Fibroblast of lung (primary cell): Measurements from ENCODE around the gene PDE3B. TPM values are rescaled to one million over a fixed set of nuclear protein-coding genes. Genes with fewer than 3 reads are reported as not detected.

Experiments
- DNase-seq, 2 donors: peaks; one replicate each; pipeline versions ENCODE4 v3.0.0 to v3.0.0-alpha.2; 2010; ENCODE audit warnings: low read depth in 2 of 2
- H2AFZ ChIP-seq: 2 replicates; pipeline ENCODE4 v1.5.1; 2012; ENCODE audit warnings: low read length, control low read depth, inconsistent platforms
- H3K27ac ChIP-seq: 2 replicates; pipeline ENCODE4 v1.5.1; 2011; ENCODE audit warnings: low read length, control low read depth; ENCODE audit not compliant: insufficient read depth
- H3K27me3 ChIP-seq: 2 replicates; pipeline ENCODE4 v1.5.1; 2011; ENCODE audit warnings: mild to moderate bottlenecking, low read length; ENCODE audit not compliant: control insufficient read depth, insufficient read depth
- H3K36me3 ChIP-seq: 2 replicates; pipeline ENCODE4 v1.5.1; 2011; ENCODE audit warnings: low read length; ENCODE audit not compliant: control insufficient read depth, insufficient read depth
- H3K4me1 ChIP-seq: 2 replicates; pipeline ENCODE4 v1.5.1; 2011; ENCODE audit warnings: low read length; ENCODE audit not compliant: control insufficient read depth, insufficient read depth; ENCODE audit errors: extremely low read depth
- H3K4me2 ChIP-seq: 2 replicates; pipeline ENCODE4 v1.5.1; 2011; ENCODE audit warnings: low read length, control low read depth; ENCODE audit not compliant: insufficient read depth; ENCODE audit errors: extremely low read depth
- H3K4me3 ChIP-seq, 4 experiments: fragments of 200-600 bp in 1 of 4; sonication (generic) in 1 of 4; replicated peaks in 1 of 4; 2 replicates each; pipeline ENCODE4 v1.5.1; 2011 to 2016; ENCODE audit warnings: low read length in 4 of 4, low read depth in 3 of 4, mild to moderate bottlenecking in 3 of 4, control low read depth in 2 of 4, inconsistent platforms in 1 of 4, mixed read lengths in 1 of 4; ENCODE audit not compliant: insufficient read depth in 1 of 4; ENCODE audit errors: control extremely low read depth in 1 of 4
- H3K79me2 ChIP-seq: 2 replicates; pipeline ENCODE4 v1.5.1; 2012; ENCODE audit warnings: mild to moderate bottlenecking, low read length, inconsistent platforms; ENCODE audit not compliant: control insufficient read depth, insufficient read depth
- H3K9ac ChIP-seq: 2 replicates; pipeline ENCODE4 v1.5.1; 2011; ENCODE audit warnings: mild to moderate bottlenecking, low read length, control low read depth; ENCODE audit not compliant: insufficient read depth
- H3K9me3 ChIP-seq: 2 replicates; pipeline ENCODE4 v1.5.1; 2012; ENCODE audit warnings: low read depth, low read length; ENCODE audit not compliant: control insufficient read depth, insufficient read depth
- H4K20me1 ChIP-seq: 2 replicates; pipeline ENCODE4 v1.5.1; 2011; ENCODE audit warnings: low read length; ENCODE audit not compliant: control insufficient read depth, insufficient read depth; ENCODE audit errors: extremely low read depth
- EZH2 ChIP-seq: IDR thresholded peaks from 2 replicates; pipeline ENCODE4 v1.5.1; 2012; ENCODE audit warnings: low read length, control low read depth, mild to moderate bottlenecking; ENCODE audit errors: missing control alignments
- polyA plus RNA-seq, 2 donors: library from polyadenylated mRNA; depleted of rRNA in 1 of 2; stranded (reverse) in 1 of 2; unstranded in 1 of 2; fragments of >200 nt; gene quantifications; 2 replicates each; pipeline ENCODE4 v1.2.1, GENCODE V29; 2011 to 2012; ENCODE audit warnings: missing spikeins in 1 of 2
- total RNA-seq: library from RNA; depleted of rRNA; stranded (reverse); fragments of >200 nt; gene quantifications from 2 replicates; pipeline ENCODE4 v1.2.1, GENCODE V29; 2014
- TF ChIP-seq, protein P1 (sequence below), 2 donors: IDR thresholded peaks in 1 of 2; conservative IDR thresholded peaks in 1 of 2; 1 replicate in 1 of 2; 2 replicates in 1 of 2; pipeline ENCODE4 v1.5.1; 2011 to 2012; ENCODE audit warnings: low read length in 2 of 2, control low read depth in 1 of 2, inconsistent platforms in 1 of 2, low read depth in 1 of 2, mild to moderate bottlenecking in 1 of 2

The PDE3B gene
- total and polyA plus RNA-seq, 2 donors (not counting 1 experiment from before 2014, with no cell fraction given) = 0.43 to 11.2 TPM

- no peak for DNase-seq
- no peaks in the 10 kb centered on the region for H3K79me2 ChIP-seq
- H3K4me3 ChIP-seq = no peak overlapping the region
- no peaks in the 10 kb centered on the region for H4K20me1 ChIP-seq
- no peaks in the 10 kb centered on the region for H3K4me1 ChIP-seq
- H3K4me2 ChIP-seq = no peak overlapping the region
- H3K9me3 ChIP-seq = no peaks in the 10 kb centered on the region
- no peak overlapping the region for H3K27ac ChIP-seq
- H2AFZ ChIP-seq = no peak overlapping the region
- no peak overlapping the region for H3K9ac ChIP-seq
- H3K27me3 ChIP-seq = no peaks in the 10 kb centered on the region
- TF ChIP-seq, protein P1, sequence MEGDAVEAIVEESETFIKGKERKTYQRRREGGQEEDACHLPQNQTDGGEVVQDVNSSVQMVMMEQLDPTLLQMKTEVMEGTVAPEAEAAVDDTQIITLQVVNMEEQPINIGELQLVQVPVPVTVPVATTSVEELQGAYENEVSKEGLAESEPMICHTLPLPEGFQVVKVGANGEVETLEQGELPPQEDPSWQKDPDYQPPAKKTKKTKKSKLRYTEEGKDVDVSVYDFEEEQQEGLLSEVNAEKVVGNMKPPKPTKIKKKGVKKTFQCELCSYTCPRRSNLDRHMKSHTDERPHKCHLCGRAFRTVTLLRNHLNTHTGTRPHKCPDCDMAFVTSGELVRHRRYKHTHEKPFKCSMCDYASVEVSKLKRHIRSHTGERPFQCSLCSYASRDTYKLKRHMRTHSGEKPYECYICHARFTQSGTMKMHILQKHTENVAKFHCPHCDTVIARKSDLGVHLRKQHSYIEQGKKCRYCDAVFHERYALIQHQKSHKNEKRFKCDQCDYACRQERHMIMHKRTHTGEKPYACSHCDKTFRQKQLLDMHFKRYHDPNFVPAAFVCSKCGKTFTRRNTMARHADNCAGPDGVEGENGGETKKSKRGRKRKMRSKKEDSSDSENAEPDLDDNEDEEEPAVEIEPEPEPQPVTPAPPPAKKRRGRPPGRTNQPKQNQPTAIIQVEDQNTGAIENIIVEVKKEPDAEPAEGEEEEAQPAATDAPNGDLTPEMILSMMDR (conservative IDR thresholded peaks at IDR 0.05 in 1 of 2, IDR thresholded peaks at IDR 0.05 in 1 of 2; ENCODE audit: low read depth in 1 of 2, low read length in 2 of 2) = no peak
- no peak for TF ChIP-seq EZH2
- H3K36me3 ChIP-seq = no peaks in the 10 kb centered on the region
Measured at GRCh38 chr11:14698771-14699170, 55.2 kb downstream of the PDE3B start.

DNA sequence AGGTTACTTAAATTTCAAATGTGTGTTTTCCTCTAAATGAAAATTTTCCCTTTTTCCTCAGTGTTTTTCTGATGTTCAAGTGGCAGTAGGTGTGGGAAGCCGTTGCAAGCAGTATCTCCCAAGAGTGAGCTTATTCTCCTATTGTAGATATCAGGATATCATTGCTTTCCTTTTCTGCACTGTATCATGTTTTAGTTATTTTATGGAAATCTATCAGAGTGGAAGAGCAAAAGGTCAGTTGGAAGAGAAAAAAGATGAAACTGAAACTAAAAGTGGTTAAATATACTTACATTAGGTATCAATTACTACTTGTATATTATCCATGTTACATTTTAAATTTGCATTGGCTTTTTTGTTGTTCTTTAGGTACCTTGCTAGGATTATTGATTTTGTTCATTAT lies 57.0 kb downstream of the PDE3B start:
- Histone ChIP-seq H3K9me3 (no peaks in the 10 kb centered on the region), H3K27ac (no peak overlapping the region), H3K27me3 (no peaks in the 10 kb centered on the region), H3K4me3 (peak overlapping the region in 2 of 4 experiments; percentile 14 to 29), H3K79me2 (no peaks in the 10 kb centered on the region), H3K9ac (no peak overlapping the region), H3K4me1 (no peaks in the 10 kb centered on the region), H3K4me2 (peak overlapping the region; percentile 4), H4K20me1 (no peaks in the 10 kb centered on the region), H3K36me3 (no peaks in the 10 kb centered on the region), H2AFZ (no peak overlapping the region)
- DNase-seq = peak in 1 of 2 donors; percentile 6
- TF ChIP-seq, protein P1 (conservative IDR thresholded peaks at IDR 0.05 in 1 of 2, IDR thresholded peaks at IDR 0.05 in 1 of 2; ENCODE audit: low read depth in 1 of 2, low read length in 2 of 2) = no peak
- no peak for TF ChIP-seq EZH2

- no peak overlapping the region for H2AFZ ChIP-seq
- no peaks in the 10 kb centered on the region for H3K27me3 ChIP-seq
- no peaks in the 10 kb centered on the region for H3K36me3 ChIP-seq
- DNase-seq = no peak
- H3K9ac ChIP-seq = no peak overlapping the region
- no peak overlapping the region for H3K27ac ChIP-seq
- H3K4me2 ChIP-seq = no peak overlapping the region
- H3K4me3 ChIP-seq = no peak overlapping the region
- no peaks in the 10 kb centered on the region for H4K20me1 ChIP-seq
- no peaks in the 10 kb centered on the region for H3K9me3 ChIP-seq
- no peaks in the 10 kb centered on the region for H3K4me1 ChIP-seq
- H3K79me2 ChIP-seq = no peaks in the 10 kb centered on the region
- no peak for TF ChIP-seq EZH2
- TF ChIP-seq, protein P1 (conservative IDR thresholded peaks at IDR 0.05 in 1 of 2, IDR thresholded peaks at IDR 0.05 in 1 of 2; ENCODE audit: low read depth in 1 of 2, low read length in 2 of 2) = no peak
Measured at GRCh38 chr11:14702760-14703159, 59.2 kb downstream of the PDE3B start.
